Fibroblast of peridontal ligament (primary cell): ENCODE data around the gene SPDYA.
A peak's percentile ranks its signal among the peaks of the same experiment; 100 is the strongest.
"Not testable (repeated sequence)": the region's sequence is repeated elsewhere in the genome, so short reads cannot be mapped to it uniquely, and the experiment has no call there.

ENCODE experiments used
- DNase-seq: peaks from one replicate; pipeline ENCODE4 v3.0.0-alpha.2; 2010; ENCODE audit errors: extremely low read depth

Gene SPDYA

GRCh38 chr2:28810384-28811285, at the start of gene SPDYA:
Gene SPDYA, plus strand, starts transcription at chr2:28810834. Its CDS starts 5,181 bp downstream, at chr2:28816015.
- peak; percentile 44 for DNase-seq

- DNase-seq: no peak
Observed at GRCh38 chr2:28761420-28761819, 49.2 kb upstream of the SPDYA start.

DNA sequence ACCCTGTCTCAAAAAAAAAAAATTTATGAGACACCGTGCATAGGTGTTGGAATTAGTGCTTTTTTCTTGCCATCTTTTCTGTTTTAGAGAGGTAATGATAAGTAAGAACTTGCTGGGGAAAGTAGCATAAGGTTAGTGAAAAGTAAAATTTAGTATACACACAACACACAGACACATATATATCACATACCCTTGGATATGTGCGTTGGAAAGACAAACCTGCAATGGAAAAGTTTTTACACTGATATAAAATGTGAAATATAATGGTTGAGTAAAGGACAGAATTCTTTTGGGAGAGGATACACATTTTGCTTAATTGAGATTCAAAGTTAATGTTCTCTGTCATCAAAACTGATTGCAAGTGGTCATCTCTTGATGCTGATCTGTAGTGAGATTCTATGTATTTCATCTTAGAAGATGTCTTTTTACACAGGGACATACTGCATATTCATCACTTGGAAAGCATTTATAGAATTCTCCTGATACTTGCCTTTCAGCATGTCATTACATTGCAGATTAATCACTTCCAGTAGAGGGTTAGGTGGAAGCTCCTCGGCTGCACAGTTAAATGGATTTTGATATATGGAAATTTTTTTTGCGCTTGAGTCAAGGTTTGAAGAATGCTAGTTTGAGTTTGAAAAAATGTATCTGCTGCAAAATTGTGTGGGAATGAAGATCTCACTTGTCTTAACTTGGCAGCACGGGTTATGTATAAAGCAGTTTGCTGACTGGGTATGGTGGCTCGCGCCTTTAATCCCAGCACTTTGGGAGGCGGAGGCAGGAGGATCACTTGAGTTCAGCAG, 45.5 kb upstream of the SPDYA start:
- DNase-seq: no peak

- no peak for DNase-seq
Observed at GRCh38 chr2:28766070-28766469, 44.6 kb upstream of the SPDYA start.

DNA sequence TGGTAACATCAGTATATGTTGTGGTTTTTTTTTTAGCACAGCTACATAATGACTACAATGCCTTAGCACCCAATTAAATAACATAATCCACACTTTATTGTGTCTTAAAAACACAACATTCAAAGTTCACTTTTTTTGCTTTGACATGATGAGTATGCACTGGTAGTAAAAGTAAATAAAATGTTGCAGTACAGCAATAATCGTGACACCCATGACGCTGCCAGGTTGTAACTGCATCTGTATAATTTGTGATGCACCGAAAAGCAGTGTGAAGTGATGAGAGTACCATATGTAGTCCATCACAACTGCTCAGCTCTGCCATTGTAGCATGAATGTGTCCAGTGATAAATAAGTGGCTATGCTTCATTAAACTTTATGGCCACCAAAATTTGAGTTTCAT, 43.3 kb upstream of the SPDYA start:
- DNase-seq: no peak

DNA sequence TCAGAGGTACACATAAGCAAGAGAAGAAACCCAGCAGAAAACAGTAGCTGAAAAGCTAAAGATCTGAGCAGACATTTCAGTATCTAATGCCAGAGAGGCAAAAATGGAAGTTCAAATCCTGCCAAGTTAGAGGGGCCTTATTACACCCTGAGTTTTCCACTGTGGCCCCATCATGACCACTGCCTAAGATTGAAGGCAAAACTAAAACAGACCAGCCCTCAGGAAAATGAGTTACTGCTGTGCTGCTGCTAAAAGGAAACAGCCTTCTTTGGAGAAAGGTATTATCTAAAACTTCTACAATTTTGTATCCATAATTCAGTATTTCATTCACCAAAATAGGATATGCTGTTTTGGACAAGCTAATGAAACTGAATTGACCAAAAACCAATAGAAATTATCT, 42.2 kb upstream of the SPDYA start:
- no peak for DNase-seq

DNA sequence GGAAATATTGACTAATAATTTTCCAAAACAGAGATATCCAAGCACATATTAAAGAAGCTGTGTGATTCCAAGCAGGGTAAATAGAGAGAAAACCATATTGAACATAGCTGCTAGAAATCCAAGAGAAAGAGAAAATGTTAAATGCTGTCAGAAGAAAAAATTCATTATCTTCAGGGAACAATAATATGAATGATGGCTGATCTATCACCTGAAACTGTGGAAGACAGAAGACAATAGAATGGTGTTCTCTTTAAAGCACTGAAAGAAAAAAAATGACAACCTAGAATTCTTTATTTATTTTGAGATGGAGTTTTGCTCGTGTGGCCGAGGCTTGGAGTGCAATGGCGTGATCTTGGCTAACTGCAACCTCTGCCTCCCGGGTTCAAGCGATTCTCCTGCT, 41.7 kb upstream of the SPDYA start:
- DNase-seq: no peak

DNA sequence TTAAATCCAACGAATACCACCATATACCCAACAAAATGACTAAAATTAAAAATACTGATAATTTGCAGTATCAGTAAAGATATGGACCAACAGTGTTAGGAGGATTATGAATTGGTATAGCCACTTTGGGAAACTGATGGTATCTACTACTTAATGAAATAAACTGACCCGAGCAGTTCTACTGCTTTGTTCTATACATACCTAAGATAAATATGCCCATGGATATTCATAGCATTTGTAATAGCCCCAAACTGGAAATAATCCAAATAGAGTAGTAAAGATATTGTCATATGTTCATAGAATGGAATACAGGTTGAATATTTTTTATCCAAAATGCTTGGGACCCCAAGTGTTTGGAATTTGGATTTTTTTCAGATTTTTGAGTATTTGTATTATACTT, 38.3 kb upstream of the SPDYA start:
- no peak for DNase-seq

DNA sequence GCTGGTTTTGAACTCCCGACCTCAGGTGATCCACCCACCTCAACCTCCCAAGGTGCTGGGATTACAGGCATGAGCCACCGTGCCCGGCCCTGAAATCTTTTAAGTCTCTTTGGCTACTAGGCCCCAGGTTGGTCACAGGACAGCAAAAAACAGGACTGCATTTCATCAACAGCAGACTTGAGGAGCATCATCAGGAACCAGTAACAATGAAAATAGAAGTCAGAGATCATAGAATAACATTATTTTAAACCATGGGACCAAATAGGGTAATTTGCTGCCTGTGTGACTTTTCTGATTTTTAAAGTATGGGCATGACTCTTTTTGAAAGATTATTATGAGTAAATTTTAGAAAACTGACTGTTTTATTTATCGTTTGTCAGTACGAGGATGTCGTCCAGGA, 34.2 kb upstream of the SPDYA start:
- DNase-seq: no peak

DNA sequence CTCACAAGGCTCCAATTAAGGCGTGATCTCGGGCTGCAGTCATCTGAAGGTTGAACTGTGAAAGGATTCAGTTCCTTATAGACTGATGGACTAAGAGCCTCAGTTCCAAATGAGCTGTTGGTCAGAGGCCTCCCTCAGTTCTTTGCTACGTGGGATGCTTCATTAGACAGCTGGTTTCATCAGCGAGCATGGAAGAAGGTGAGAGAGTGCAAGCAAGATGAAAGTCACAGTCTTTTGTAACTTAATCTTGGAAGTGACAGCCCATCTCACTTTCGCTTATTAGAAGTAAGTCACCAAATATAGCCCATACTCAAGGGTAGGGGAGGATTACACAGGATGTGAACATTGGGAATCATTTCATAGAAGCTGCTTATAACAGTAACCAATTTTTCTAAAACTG, 32.2 kb upstream of the SPDYA start:
- no peak for DNase-seq

- DNase-seq: no peak
Observed at GRCh38 chr2:28779001-28779400, 31.6 kb upstream of the SPDYA start.

- no peak for DNase-seq
Observed at GRCh38 chr2:28780496-28780895, 30.1 kb upstream of the SPDYA start.

GRCh38 chr2:28782423-28782822, 28.2 kb upstream of the SPDYA start:
- DNase-seq: no peak

- DNase-seq: not testable (repeated sequence)
Observed at GRCh38 chr2:28784570-28784969, 26.1 kb upstream of the SPDYA start.

DNA sequence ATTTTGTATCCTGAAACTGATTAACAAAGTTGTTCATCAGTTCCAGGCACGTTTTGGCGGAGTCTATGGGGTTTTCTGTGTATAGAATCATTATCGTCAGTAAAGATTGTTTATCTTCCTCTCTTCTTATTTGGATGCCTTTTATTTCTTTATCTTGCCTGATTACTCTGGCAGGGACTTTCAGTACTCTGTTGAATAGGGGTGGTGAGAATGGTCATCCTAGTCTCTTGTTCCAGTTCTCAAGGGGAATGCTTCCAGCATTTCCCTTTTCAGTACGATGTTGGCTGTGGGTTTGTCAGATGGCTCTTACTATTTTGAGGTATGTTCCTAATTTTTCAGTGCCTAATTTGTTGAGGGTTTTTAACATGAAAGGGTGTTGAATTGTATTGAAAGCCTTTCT, 14.0 kb upstream of the SPDYA start:
- no peak for DNase-seq

GRCh38 chr2:28801726-28802125, 8.9 kb upstream of the SPDYA start:
- peak; percentile 42 for DNase-seq

DNA sequence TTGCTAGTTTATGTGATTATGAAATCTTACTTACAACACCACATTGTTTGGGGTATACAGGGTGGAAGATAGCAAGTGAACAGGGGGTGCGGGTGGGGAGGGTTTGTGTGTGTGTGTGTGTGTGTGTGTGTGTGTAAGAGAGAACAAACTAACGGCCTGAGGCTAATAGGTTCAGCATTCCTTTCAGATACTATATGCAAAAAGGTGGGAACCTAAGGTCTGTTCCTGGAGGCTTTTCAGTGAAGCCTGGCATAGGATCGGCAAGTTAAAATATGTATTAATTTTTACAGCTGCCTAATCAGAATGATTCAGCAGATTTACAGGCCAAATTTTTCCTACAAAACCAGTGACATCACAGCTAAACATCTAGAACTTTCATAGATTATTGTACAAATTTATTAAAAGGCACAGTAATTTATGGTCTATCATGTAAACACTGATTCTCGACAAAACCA, 7.6 kb upstream of the SPDYA start:
- peak; percentile 71 for DNase-seq

DNA sequence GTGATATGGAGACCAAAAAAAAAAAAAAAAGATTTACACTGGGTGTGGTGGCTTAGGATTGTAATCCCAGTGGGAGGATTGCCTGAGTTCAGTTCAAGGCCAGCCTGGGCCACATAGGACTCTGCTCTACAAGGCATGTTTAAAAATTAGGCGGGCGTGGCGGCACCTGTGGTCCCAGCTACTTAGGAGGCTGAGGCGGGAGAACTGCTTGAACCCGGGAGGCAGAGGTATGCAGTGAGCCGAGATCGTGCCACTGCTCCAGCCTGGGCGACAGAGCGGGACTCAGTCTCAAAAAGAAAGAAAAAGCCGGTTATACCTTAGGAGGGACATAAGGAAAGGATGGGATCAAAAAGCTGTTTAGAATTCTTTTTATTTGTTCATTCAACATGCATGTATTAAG, 707 bp upstream of the SPDYA start:
- no peak for DNase-seq

DNA sequence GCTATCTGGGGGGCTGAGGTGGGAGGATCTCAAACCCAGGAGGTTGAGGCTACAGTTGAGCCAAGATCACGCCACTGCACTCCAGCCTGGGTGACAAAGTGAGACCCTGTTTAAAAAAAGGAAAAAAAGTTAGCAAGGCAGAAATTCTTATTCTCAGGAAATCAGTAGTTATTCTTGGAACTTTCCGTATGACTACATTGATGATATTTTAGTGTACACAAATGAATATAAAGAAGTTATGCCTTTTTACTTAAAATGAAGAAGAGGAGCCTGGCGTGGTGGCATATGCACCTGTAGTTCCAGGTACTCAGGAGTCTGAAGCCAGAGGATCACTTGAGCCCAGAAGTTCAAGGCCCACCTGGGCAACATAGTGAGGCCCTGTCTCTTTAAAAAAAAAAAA, 7.4 kb downstream of the SPDYA start:
- DNase-seq: no peak

DNA sequence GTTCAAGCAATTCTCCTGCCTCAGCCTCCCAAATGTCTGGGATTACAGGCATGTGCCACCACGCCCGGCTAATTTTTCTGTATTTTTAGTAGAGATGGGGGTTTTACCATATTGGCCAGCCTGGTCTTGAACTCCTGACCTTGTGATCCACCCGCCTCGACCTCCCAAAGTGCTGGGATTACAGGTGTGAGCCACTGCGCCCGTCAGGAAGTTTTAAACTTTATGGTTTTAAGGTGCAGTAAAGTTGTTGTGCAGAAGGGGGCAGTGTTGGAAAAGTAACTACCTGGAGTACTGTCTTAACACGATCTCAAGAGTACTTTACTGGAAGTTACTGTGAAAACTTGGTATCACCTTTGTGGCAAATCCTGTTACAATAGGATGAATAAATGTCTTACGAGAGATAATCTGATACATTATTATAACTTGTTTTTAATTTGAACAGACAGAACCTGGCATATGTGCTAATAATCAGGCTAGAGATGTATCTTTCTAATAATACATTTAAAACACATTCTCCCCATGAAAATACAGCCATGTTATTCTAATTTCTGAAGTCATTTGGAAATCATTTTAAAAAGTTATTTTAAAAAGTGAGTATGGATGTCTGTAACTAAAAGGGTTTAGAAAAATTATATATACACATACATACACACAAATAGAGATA, 10.8 kb downstream of the SPDYA start:
- peak; percentile 69 for DNase-seq

- no peak for DNase-seq
Observed at GRCh38 chr2:28822036-28822435, 11.4 kb downstream of the SPDYA start.

DNA sequence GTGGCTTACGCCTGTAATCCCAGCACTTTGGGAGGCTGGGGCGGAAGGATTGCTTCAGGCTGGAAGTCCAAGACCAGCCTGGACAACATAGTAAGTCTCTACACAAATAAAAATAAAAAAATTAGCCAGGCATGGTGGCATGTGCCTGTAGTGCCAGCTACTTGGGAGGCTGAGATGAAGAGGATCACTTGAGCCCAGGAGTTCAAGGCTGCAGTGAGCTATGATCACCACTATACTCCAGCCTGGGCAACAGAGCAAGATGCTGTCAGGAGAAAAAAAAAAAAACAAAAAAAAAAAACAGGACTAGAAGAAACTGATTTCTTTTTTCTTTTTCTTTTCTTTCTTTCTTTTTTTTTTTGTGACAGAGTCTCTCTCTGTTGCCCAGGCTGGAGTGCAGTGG, 13.6 kb downstream of the SPDYA start:
- DNase-seq: no peak
